Heart left ventricle (tissue), 16 donors: ENCODE measurements around the gene HTT. TPM values are rescaled to one million over a fixed set of nuclear protein-coding genes. Genes with fewer than 3 reads are reported as not detected.

Experiments
- ATAC-seq, 4 donors: fragments of 200-7000 bp; cut with Tn5 transposase; one replicate each; pipeline ENCODE4 v1.9.1; 2020 to 2022; ENCODE audit warnings: moderate library complexity in 4 of 4, mild to moderate bottlenecking in 3 of 4, moderate number of reproducible peaks in 1 of 4
- DNase-seq, 5 donors: peaks; one replicate each; pipeline ENCODE4 v3.0.0-alpha.2; 2020
- H3K27ac ChIP-seq, 12 donors: fragments of 200-600 bp; sonication (generic) in 4 of 12; one replicate each; pipeline versions ENCODE4 v1.5.0 to v1.8.0; 2016 to 2022; ENCODE audit warnings: mild to moderate bottlenecking in 2 of 12
- H3K27me3 ChIP-seq, 9 donors: fragments of 200-600 bp; sonication (generic) in 2 of 9; one replicate each; pipeline versions ENCODE4 v1.5.1 to v1.8.0; 2016 to 2022; ENCODE audit warnings: mild to moderate bottlenecking in 3 of 9
- H3K36me3 ChIP-seq, 9 donors: fragments of 200-600 bp; sonication (generic) in 2 of 9; one replicate each; pipeline versions ENCODE4 v1.5.0 to v1.8.0; 2018 to 2022; ENCODE audit warnings: mild to moderate bottlenecking in 2 of 9
- H3K4me1 ChIP-seq, 12 donors: fragments of 200-600 bp; sonication (generic) in 4 of 12; one replicate each; pipeline versions ENCODE4 v1.5.0 to v1.8.0; 2016 to 2022; ENCODE audit warnings: mild to moderate bottlenecking in 3 of 12
- H3K4me3 ChIP-seq, 12 donors: fragments of 200-600 bp; sonication (generic) in 4 of 12; one replicate each; pipeline versions ENCODE4 v1.5.0 to v1.8.0; 2017 to 2022; ENCODE audit warnings: mild to moderate bottlenecking in 9 of 12, moderate library complexity in 4 of 12
- H3K9me3 ChIP-seq, 12 donors: fragments of 200-600 bp; sonication (generic) in 4 of 12; one replicate each; pipeline versions ENCODE4 v1.5.0 to v1.8.0; 2016 to 2022; ENCODE audit warnings: mild to moderate bottlenecking in 1 of 12
- POLR2A ChIP-seq, 2 donors: fragments of 450-650 bp; IDR thresholded peaks; one replicate each; pipeline ENCODE4 v1.6.1; 2017; ENCODE audit warnings: antibody characterized with exemption in 2 of 2, mild to moderate bottlenecking in 2 of 2, moderate library complexity in 2 of 2
- WGBS, 4 donors: extraction: QIAGEN DNeasy Blood & Tissue Kit in 2 of 4; methylation state at CpG; one replicate each; pipeline versions ENCODE4 v1.1.5 to v1.1.7; 2013 to 2018; 5-methylcytosine and 5-hydroxymethylcytosine counted together
- intact Hi-C, 10 donors: fragments of 100-400 bp; cut with DNase I; formaldehyde crosslinking; loops; one replicate each; pipeline versions ENCODE4 v1.11.1 to v1.14.2; 2022
- polyA plus RNA-seq, 2 donors: library from polyadenylated mRNA; stranded (reverse); fragments of 200-250 nt; gene quantifications; one replicate each; pipeline ENCODE4 v1.2.3, GENCODE V29; 2013
- total RNA-seq, 9 donors: library from RNA; depleted of rRNA in 2 of 9; stranded (reverse); fragments of >200 nt in 2 of 9; fragmentation: NEBNext Ultra II Directional in 3 of 9; extraction: Animal tissue kit (Norgen Biotek cat#: 25700) in 3 of 9; gene quantifications; one replicate each; pipeline versions ENCODE4 v1.1.0 to v1.2.4, GENCODE V29; 2016 to 2023
- TF ChIP-seq, protein P1 (sequence below), 12 donors: fragments of 200-600 bp; sonication (generic) in 4 of 12; IDR thresholded peaks; one replicate each; pipeline versions ENCODE4 v1.5.0 to v1.8.0; 2018 to 2022; ENCODE audit warnings: antibody characterized with exemption in 12 of 12, mild to moderate bottlenecking in 5 of 12
- donor health status: ischemic (EF 13 %, LVEDD 7.1; RV severe dilation, severe dysfunction).
- donor health status: healthy with polysubstance abuse.
- donor health status: DM: no; HTN: yes; CAD: no.
- donor health status: DM: no; HTN: no; CAD: no.
- donor health status: ischemic (EF 25% LVEDD 6.9; RV normal size, moderate dysfunction).
- donor health status: ischemic (EF 25% LVEDD 5.7; RV mildly dilated, moderate dysfunction).
- donor health status: healthy.
- donor health status: DM: yes; HTN: yes; CAD: no.
- donor health status: ischemic (EF 35%, LVEDD 5.7; RV mildly dilated, moderate dysfunction).
- donor health status: nonischemic (EF 11% LVEDD 7.7; RV severe dilation, severe dysfunction).
- donor health status: DM: yes; HTN: yes; CAD: no.
- donor health status: PGD.
- donor health status: ischemic (EF 29% LVEDD 5.4; RV normal size, mild dysfunction).
- donor health status: nonischemic (EF 23%, LVEDD 6.1; RV moderate dilation, normal function).

The HTT gene
- total and polyA plus RNA-seq, 11 donors, result 13.9 to 122 (median 25.1) TPM

DNA sequence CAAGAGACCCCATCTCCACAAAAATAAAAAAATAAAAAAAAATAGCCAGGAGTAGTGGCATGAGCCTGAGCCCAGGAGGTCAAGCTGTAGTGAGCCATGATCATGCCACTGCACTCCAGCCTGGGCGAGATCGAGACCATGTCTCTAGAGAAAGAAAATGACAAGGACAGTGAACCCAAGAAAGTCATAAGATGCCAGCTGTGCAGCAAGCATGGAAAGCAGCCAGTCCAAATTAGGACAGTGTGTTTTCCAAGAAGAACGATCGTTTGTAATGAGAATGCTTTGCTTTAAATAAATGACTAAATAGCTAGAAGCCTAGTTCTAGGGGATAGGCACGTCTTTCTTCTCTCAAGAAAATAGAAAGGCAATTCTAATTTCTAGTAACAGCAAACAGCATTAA, 116.1 kb downstream of the HTT start:
- WGBS, 4 donors, result 80 to 90% (median 86%) methylated on average over 5 of the region's 5 CpGs
- no peaks in the 10 kb centered on the region for H3K27me3 ChIP-seq
- H3K36me3 ChIP-seq, result peaks cover 0 to 89% (median 79%) of the 10 kb centered on the region in 9 donors
- H3K27ac ChIP-seq, result no peak overlapping the region
- TF ChIP-seq, protein P1, sequence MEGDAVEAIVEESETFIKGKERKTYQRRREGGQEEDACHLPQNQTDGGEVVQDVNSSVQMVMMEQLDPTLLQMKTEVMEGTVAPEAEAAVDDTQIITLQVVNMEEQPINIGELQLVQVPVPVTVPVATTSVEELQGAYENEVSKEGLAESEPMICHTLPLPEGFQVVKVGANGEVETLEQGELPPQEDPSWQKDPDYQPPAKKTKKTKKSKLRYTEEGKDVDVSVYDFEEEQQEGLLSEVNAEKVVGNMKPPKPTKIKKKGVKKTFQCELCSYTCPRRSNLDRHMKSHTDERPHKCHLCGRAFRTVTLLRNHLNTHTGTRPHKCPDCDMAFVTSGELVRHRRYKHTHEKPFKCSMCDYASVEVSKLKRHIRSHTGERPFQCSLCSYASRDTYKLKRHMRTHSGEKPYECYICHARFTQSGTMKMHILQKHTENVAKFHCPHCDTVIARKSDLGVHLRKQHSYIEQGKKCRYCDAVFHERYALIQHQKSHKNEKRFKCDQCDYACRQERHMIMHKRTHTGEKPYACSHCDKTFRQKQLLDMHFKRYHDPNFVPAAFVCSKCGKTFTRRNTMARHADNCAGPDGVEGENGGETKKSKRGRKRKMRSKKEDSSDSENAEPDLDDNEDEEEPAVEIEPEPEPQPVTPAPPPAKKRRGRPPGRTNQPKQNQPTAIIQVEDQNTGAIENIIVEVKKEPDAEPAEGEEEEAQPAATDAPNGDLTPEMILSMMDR (IDR thresholded peaks at IDR 0.05), result no peak
- TF ChIP-seq POLR2A (IDR thresholded peaks at IDR 0.05), result no peak
- DNase-seq, result peak in 1 of 5 donors; percentile 4
- intact Hi-C loops, result loop anchor here in 6 of 10 donors (5.0 to 10.0 kb wide), 3 partner anchors 152 to 254 kb away; partner anchors contain the start of gene HGFAC (in 6 of the 6)
- no peaks in the 10 kb centered on the region for H3K9me3 ChIP-seq
- ATAC-seq, result no peak
- H3K4me3 ChIP-seq, result no peak overlapping the region
- no peaks in the 10 kb centered on the region for H3K4me1 ChIP-seq

DNA sequence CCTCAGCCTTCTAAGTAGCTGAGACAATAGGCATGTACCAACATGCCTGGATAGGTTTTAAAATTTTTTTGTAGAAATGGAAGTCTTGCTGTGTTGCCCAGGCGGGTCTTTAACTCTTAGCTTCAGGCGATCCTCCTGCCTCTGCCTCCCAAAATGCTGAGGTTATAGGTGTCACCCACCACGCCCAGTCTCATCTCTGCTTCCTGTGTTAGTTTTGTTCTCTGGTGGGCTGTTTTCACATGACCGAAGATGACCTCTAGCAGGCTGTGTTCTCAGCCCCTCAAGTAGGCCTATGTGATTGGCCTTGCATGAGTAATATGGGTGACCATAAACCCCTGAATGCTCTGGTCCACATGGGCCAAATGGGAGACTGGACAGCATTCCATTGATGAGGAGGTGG, 117.7 kb downstream of the HTT start:
- no peaks in the 10 kb centered on the region for H3K9me3 ChIP-seq
- H3K4me1 ChIP-seq, result peaks cover 0 to 5% (median 0%) of the 10 kb centered on the region in 12 donors
- DNase-seq, result no peak
- H3K4me3 ChIP-seq, result no peak overlapping the region
- 88 to 96% (median 93%) methylated on average over 4 of the region's 4 CpGs for WGBS, 4 donors
- H3K27ac ChIP-seq, result peak overlapping the region in 1 of 12 donors; percentile 2
- intact Hi-C loops, result loop anchor here in 6 of 10 donors (5.0 to 10.0 kb wide), 3 partner anchors 150 to 253 kb away; partner anchors contain the start of gene HGFAC (in 6 of the 6)
- TF ChIP-seq, protein P1 (IDR thresholded peaks at IDR 0.05), result no peak
- no peak for TF ChIP-seq POLR2A (IDR thresholded peaks at IDR 0.05)
- peaks cover 0 to 91% (median 77%) of the 10 kb centered on the region in 9 donors for H3K36me3 ChIP-seq
- no peaks in the 10 kb centered on the region for H3K27me3 ChIP-seq
- ATAC-seq, result no peak

DNA sequence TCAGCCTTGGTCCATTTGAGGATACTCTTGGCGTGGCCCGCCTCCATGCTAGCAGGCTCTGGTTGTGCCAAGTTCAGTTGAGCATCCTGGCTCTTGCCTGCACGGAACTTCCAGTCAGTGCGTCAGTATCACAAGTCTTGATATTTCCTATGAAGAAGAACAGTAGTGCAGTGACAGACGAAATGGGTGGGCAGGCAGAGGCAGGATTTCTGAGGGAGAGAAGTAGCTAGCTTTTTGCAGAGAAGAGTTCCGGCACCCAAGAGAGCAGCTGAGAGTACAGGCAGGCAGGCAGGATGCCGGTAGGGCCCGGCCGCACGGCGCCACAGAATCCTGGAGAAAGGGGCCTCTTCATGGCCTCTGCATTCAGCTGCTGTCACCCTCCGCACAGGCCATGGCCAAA, 118.3 kb downstream of the HTT start:
- no peaks in the 10 kb centered on the region for H3K9me3 ChIP-seq
- no peaks in the 10 kb centered on the region for H3K27me3 ChIP-seq
- TF ChIP-seq, protein P1 (IDR thresholded peaks at IDR 0.05), result no peak
- TF ChIP-seq POLR2A (IDR thresholded peaks at IDR 0.05), result no peak
- no peak overlapping the region for H3K4me3 ChIP-seq
- peaks cover 0 to 91% (median 77%) of the 10 kb centered on the region in 9 donors for H3K36me3 ChIP-seq
- intact Hi-C loops, result loop anchor here in 6 of 10 donors (5.0 to 10.0 kb wide), 3 partner anchors 149 to 252 kb away; partner anchors contain the start of gene HGFAC (in 6 of the 6)
- ATAC-seq (no peak), DNase-seq (no peak)
- no peak overlapping the region for H3K27ac ChIP-seq
- peaks cover 0 to 5% (median 0%) of the 10 kb centered on the region in 12 donors for H3K4me1 ChIP-seq
- WGBS, 4 donors, result 92 to 95% (median 95%) methylated on average over 12 of the region's 12 CpGs

DNA sequence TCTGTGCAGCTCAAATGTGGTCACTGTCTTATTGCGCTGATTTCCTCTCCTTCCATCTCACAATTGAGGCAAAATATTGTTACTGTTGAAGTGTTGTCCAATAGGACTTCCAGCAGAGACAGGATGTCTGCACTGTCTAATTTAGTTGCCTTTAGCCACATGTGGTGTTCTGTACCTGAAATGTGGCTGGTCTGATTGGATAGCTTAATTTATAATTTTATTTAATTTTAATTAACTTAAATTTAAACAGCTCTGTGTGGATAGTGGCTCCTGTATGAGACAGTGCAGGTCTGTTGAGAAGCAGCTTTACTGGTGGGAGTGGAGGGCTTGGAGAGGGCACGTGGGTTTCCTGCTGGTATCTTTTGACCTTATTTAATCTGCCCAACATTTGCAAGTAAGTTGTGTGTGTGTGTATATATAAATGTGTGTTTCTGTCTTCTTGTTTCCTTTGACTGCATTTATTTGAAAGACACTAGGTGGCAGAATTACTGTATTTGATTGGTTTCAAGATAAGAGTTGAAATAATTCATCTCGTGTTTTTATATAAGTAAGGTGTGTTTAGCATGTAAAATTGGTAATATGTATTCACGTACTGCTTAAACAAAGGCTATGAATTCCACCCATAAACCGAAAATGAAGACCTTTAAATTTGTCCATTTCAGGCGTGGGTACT, 119.2 kb downstream of the HTT start:
- Histone ChIP-seq H3K9me3 (no peaks in the 10 kb centered on the region), H3K27ac (no peak overlapping the region), H3K36me3 (peaks cover 0 to 89% (median 72%) of the 10 kb centered on the region in 9 donors), H3K27me3 (no peaks in the 10 kb centered on the region), H3K4me3 (no peak overlapping the region), H3K4me1 (peaks cover 0 to 5% (median 0%) of the 10 kb centered on the region in 12 donors)
- intact Hi-C loops, result loop anchor here in 6 of 10 donors (5.0 to 10.0 kb wide), 3 partner anchors 149 to 251 kb away; partner anchors contain the start of gene HGFAC (in 6 of the 6)
- DNase-seq (no peak), ATAC-seq (no peak)
- no peak for TF ChIP-seq POLR2A (IDR thresholded peaks at IDR 0.05)
- TF ChIP-seq, protein P1 (IDR thresholded peaks at IDR 0.05), result peak in 9 of 12 donors; percentile 11 to 48 (median 25)
- 73 to 77% (median 74%) methylated on average over 6 of the region's 6 CpGs for WGBS, 4 donors
